Measurements from ENCODE around the gene MRPS5.
A peak's percentile ranks its signal among the peaks of the same experiment; 100 is the strongest.

Gene MRPS5

GRCh38 chr2:95121407-95122196 lies at the start of gene MRPS5:
Gene MRPS5 (minus strand): TSS chr2:95121808. CDS start chr2:95121791, 17 bp downstream.
- Mint-ChIP-seq H3K36me3 (ENCODE audit: low read depth) (peaks cover 25% of the 10 kb centered on the region), H3K9me3 (no peaks in the 10 kb centered on the region), H3K27me3 (no peaks in the 10 kb centered on the region), H3K4me3 (peak within 1 kb of the TSS; percentile 95), H3K27ac (peak within 1 kb of the TSS; percentile 94), H3K4me1 (peaks cover 34% of the 10 kb centered on the region)
- DNase-seq, result peak; percentile 94
- ATAC-seq, result peak; percentile 88

DNA sequence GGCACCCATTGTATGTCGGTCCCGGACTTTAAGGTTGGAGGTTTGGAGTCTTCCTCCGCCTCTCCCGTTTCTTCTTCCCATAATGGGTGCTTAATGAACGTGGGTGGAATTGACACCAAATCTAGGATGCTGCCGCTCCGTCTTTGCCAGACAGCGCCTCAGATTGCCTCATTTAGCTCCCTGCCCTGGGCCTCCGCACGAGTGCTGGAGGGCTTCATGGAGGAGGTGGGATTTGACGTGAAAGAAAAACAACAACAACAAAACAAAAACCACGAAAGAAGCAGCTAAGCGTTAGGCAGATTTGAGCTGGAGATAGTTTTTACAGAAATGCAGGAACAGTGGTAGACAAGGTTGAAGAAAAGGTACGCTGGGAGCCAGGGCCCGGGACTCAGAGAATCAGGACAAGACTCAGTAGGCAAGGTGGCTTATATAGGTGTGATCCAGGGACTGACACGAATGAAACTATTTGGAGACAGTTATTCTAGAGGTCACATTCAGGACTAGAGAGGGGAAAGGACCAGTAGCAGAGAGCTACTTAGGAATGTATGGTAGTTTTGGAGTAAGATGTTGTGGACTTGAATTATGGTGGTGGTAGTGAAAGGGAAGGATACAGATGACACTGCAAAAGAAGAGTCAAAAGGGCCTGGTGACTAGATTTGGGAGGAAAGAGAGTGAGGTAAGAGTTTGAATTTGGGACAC lies 44.6 kb upstream of the MRPS5 start:
- DNase-seq, result no peak
- peak overlapping the region; percentile 97 for H3K4me3 Mint-ChIP-seq
- peaks cover 9% of the 10 kb centered on the region for H3K9me3 Mint-ChIP-seq
- peaks cover 36% of the 10 kb centered on the region for H3K4me1 Mint-ChIP-seq
- peak; percentile 8 for ATAC-seq
- peaks cover 20% of the 10 kb centered on the region for H3K36me3 Mint-ChIP-seq (ENCODE audit: low read depth)
- peak overlapping the region; percentile 97 for H3K27ac Mint-ChIP-seq
- H3K27me3 Mint-ChIP-seq, result no peaks in the 10 kb centered on the region

DNA sequence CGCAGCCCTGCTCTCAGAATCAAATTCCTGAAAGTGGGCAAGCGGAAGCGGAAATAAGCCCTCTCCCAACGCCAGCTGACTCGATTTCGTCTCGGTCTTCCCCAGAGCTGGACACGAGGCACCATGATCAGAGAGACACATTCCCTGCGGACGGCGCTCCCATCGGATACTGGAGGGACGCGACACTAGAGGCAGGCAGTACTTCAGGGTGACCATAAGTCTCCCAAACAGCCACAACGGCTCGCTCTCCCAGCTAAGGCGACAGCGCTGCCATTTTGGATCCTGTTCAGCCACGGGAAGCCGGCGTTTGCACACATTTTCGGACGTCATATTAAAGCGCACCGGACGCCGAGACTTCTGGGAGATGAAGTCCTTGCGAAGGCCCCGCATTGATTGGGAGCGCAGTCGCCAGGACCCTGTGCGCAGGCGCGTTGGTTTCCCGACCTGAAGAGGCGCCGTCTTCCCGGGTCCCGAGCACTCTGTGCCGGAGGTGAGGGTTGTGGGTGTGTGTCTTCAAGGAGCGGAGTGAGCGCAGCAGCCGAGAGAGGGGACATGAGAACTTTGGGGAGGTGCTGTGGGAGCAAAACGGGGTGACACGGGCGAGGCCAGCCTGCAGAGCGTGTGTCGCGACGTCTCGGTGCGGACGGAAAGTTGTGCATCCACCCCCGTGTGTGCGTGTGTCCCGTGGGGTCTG lies 43.9 kb upstream of the MRPS5 start, which contains the start of gene ZNF2:
Gene ZNF2, plus strand, starts transcription at position 439 of the 694 bp plus-strand sequence. CDS start 10,418 bp downstream, outside the sequence.
- Mint-ChIP-seq H3K4me3 (peak within 1 kb of the TSS; percentile 97), H3K9me3 (peaks cover 7% of the 10 kb centered on the region), H3K27me3 (no peaks in the 10 kb centered on the region), H3K36me3 (ENCODE audit: low read depth) (peaks cover 18% of the 10 kb centered on the region), H3K27ac (peak within 1 kb of the TSS; percentile 97), H3K4me1 (peaks cover 39% of the 10 kb centered on the region)
- ATAC-seq (peak; percentile 98), DNase-seq (peak; percentile 97)

GRCh38 chr2:95165030-95165370 lies 43.4 kb upstream of the MRPS5 start:
- DNase-seq (no peak), ATAC-seq (peak; percentile 4)
- Mint-ChIP-seq H3K9me3 (peaks cover 5% of the 10 kb centered on the region), H3K4me1 (peaks cover 43% of the 10 kb centered on the region), H3K4me3 (peak overlapping the region; percentile 97), H3K27me3 (no peaks in the 10 kb centered on the region), H3K36me3 (ENCODE audit: low read depth) (peaks cover 18% of the 10 kb centered on the region), H3K27ac (peak overlapping the region; percentile 97)

GRCh38 chr2:95159690-95160449 lies 38.3 kb upstream of the MRPS5 start, which contains the start of gene ZNF514:
Gene ZNF514 (minus strand): TSS chr2:95159848. CDS start chr2:95153253, 6,595 bp downstream.
- H3K9me3 Mint-ChIP-seq, result peaks cover 14% of the 10 kb centered on the region
- H3K4me1 Mint-ChIP-seq, result peaks cover 23% of the 10 kb centered on the region
- H3K27me3 Mint-ChIP-seq, result no peaks in the 10 kb centered on the region
- H3K27ac Mint-ChIP-seq, result peak within 1 kb of the TSS; percentile 70
- ATAC-seq (peak; percentile 85), DNase-seq (peak; percentile 80)
- H3K36me3 Mint-ChIP-seq (ENCODE audit: low read depth), result peaks cover 26% of the 10 kb centered on the region
- peak within 1 kb of the TSS; percentile 81 for H3K4me3 Mint-ChIP-seq

- ATAC-seq, result peak; percentile 75
- Mint-ChIP-seq H3K4me3 (peak overlapping the region; percentile 76), H3K27ac (no peak overlapping the region), H3K4me1 (peaks cover 16% of the 10 kb centered on the region), H3K27me3 (no peaks in the 10 kb centered on the region), H3K9me3 (peaks cover 15% of the 10 kb centered on the region), H3K36me3 (ENCODE audit: low read depth) (peaks cover 34% of the 10 kb centered on the region)
- peak; percentile 38 for DNase-seq
These were observed 37.4 kb upstream of the MRPS5 start for GRCh38 chr2:95158891-95159619.

DNA sequence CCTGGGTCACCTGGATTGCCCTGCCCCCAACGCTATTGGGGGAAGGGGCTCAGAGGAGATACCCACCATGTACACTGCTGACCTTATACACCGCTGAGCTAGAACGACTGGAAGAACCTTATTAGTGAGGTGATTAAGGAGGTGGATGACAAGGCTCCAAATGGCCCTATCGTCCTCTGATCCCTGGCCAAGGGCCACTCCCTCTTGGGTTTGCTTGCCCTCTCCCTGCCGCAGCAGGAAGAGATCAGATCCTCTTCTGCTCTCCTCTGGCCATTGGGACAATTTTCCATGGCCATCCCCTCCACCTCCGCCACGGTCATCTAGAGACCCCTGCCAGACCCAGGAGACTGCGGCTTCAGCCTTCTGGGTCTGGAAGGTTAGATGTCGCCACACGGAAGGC lies 36.8 kb upstream of the MRPS5 start:
- Mint-ChIP-seq H3K4me1 (peaks cover 10% of the 10 kb centered on the region), H3K9me3 (peaks cover 21% of the 10 kb centered on the region), H3K36me3 (ENCODE audit: low read depth) (peaks cover 40% of the 10 kb centered on the region), H3K27ac (no peak overlapping the region), H3K27me3 (no peaks in the 10 kb centered on the region), H3K4me3 (peak overlapping the region; percentile 76)
- no peak for ATAC-seq
- no peak for DNase-seq

DNA sequence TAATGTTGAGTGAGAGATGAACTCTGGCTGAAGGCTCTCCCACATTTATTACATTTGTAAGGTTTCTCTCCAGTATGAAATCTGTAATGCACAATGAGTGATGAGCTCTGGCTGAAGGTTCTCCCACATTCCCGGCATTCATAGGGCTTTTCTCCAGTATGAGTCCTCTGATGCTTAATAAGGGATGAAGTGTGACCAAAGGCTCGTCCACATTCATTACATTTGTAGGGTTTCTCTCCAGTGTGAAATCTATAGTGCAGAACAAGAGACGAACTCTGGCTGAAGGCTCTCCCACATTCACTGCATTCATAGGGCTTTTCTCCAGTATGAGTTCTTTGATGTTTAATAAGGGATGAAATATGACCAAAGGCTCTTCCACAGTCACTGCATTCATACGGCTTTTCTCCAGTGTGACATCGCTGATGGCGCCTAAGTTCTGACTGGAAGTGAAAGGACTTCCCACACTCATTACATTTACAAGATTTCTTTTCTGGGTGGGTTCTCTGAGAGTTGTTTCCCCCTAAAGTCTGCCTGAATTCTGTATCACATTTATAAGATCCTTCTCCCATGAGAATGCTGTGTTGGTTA lies 27.9 kb upstream of the MRPS5 start:
- ATAC-seq (no peak), DNase-seq (no peak)
- no peaks in the 10 kb centered on the region for H3K4me1 Mint-ChIP-seq
- peaks cover 93% of the 10 kb centered on the region for H3K36me3 Mint-ChIP-seq (ENCODE audit: low read depth)
- H3K9me3 Mint-ChIP-seq, result peaks cover 84% of the 10 kb centered on the region
- H3K27me3 Mint-ChIP-seq, result no peaks in the 10 kb centered on the region
- H3K4me3 Mint-ChIP-seq, result no peak overlapping the region
- H3K27ac Mint-ChIP-seq, result no peak overlapping the region

DNA sequence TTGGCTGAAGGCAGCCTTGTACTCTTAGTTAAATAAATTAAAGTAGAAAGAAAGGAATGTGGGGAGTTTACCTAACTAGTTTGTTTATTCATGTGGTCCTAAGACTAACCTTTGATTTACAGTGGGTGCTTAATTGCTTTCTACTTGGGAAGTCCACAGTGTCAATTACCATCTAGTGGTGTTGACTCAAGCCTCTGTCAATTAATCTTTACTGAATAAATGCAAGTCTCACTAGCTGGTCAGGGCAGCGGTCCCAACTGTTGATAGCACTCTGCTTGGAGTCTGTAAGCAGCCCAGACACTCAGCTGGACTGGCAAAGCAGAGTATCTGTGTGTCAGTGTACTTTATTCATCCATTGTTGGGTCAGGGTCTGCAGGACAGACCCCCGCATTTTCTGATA lies 22.2 kb upstream of the MRPS5 start:
- no peak overlapping the region for H3K27ac Mint-ChIP-seq
- peaks cover 80% of the 10 kb centered on the region for H3K9me3 Mint-ChIP-seq
- DNase-seq (no peak), ATAC-seq (no peak)
- no peak overlapping the region for H3K4me3 Mint-ChIP-seq
- peaks cover 63% of the 10 kb centered on the region for H3K36me3 Mint-ChIP-seq (ENCODE audit: low read depth)
- no peaks in the 10 kb centered on the region for H3K27me3 Mint-ChIP-seq
- H3K4me1 Mint-ChIP-seq, result no peaks in the 10 kb centered on the region

- H3K4me3 Mint-ChIP-seq, result no peak overlapping the region
- DNase-seq (no peak), ATAC-seq (no peak)
- peaks cover 61% of the 10 kb centered on the region for H3K9me3 Mint-ChIP-seq
- H3K27ac Mint-ChIP-seq, result no peak overlapping the region
- H3K27me3 Mint-ChIP-seq, result no peaks in the 10 kb centered on the region
- peaks cover 26% of the 10 kb centered on the region for H3K36me3 Mint-ChIP-seq (ENCODE audit: low read depth)
- no peaks in the 10 kb centered on the region for H3K4me1 Mint-ChIP-seq
These were observed 17.1 kb upstream of the MRPS5 start for GRCh38 chr2:95138702-95139101.

DNA sequence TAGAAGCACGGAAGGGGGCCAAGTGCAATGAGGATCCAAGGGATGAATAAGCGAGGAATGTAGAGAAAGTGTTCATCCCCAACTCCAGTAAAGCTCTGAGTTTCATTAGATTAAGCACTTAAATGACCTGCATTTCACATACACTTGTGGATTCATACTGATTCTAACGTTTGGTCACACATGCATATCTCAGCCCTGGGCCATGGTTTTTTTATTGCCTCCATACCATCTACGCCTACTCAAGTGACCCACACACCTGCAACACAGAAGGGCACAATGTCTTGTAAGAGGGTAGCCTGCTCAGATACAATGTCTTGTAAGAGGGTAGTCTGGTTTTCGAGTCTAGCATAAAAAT lies 566 bp upstream of the MRPS5 start:
- Mint-ChIP-seq H3K36me3 (ENCODE audit: low read depth) (peaks cover 23% of the 10 kb centered on the region), H3K4me1 (peaks cover 34% of the 10 kb centered on the region), H3K27me3 (no peaks in the 10 kb centered on the region), H3K9me3 (no peaks in the 10 kb centered on the region), H3K4me3 (peak overlapping the region; percentile 95), H3K27ac (peak overlapping the region; percentile 69)
- ATAC-seq, result no peak
- DNase-seq, result no peak

- H3K4me3 Mint-ChIP-seq, result peak overlapping the region; percentile 95
- H3K27ac Mint-ChIP-seq, result peak overlapping the region; percentile 94
- H3K9me3 Mint-ChIP-seq, result no peaks in the 10 kb centered on the region
- DNase-seq (no peak), ATAC-seq (no peak)
- peaks cover 29% of the 10 kb centered on the region for H3K36me3 Mint-ChIP-seq (ENCODE audit: low read depth)
- peaks cover 34% of the 10 kb centered on the region for H3K4me1 Mint-ChIP-seq
- no peaks in the 10 kb centered on the region for H3K27me3 Mint-ChIP-seq
These were observed 558 bp downstream of the MRPS5 start for GRCh38 chr2:95121093-95121406.

DNA sequence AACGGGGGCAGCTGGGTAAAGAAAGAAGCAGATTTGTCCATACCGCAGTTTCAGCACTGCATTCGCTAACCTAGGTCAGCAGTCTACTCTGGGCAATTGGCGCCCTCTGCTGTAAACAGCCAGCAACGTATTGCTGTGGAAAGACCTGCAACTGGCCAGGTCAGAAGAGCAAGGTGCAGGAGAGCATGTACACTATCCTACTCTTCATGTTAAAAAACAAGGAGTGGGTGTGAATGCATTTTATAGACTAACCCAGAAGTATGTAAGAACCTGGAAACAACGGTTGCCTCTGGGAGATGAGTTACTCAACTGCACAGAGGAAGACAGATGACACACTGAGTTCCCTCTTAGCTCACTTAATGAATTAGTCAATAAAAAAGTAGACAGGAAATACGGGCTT lies 6.2 kb downstream of the MRPS5 start:
- ATAC-seq (peak; percentile 97), DNase-seq (peak; percentile 69)
- Mint-ChIP-seq H3K4me1 (peaks cover 34% of the 10 kb centered on the region), H3K27ac (no peak overlapping the region), H3K36me3 (ENCODE audit: low read depth) (peaks cover 53% of the 10 kb centered on the region), H3K9me3 (no peaks in the 10 kb centered on the region), H3K4me3 (no peak overlapping the region), H3K27me3 (no peaks in the 10 kb centered on the region)
